H9 (cell line): ENCODE results near the gene ERC2. TPM values are rescaled to one million over a fixed set of nuclear protein-coding genes. Genes with fewer than 3 reads are reported as not detected.

ENCODE experiments used
- DNase-seq: peaks from one replicate; pipeline ENCODE4 v3.0.0-alpha.2; 2017
- H2AFZ ChIP-seq: one replicate; pipeline ENCODE4 v1.6.1; 2013; ENCODE audit warnings: mild to moderate bottlenecking, low read length, control low read depth, moderate library complexity
- H2AK5ac ChIP-seq: 2 replicates; pipeline ENCODE4 v1.6.1; 2013; ENCODE audit warnings: low read length, control low read depth, mixed read lengths; ENCODE audit not compliant: insufficient read length
- H2BK120ac ChIP-seq: one replicate; pipeline ENCODE4 v1.6.1; 2013; ENCODE audit warnings: low read depth, mild to moderate bottlenecking, low read length, control low read depth, inconsistent platforms; ENCODE audit not compliant: poor library complexity, severe bottlenecking
- H2BK12ac ChIP-seq: 2 replicates; pipeline ENCODE4 v1.6.1; 2013; ENCODE audit warnings: low read length, control low read depth, mixed read lengths, low read depth; ENCODE audit not compliant: insufficient read length
- H2BK15ac ChIP-seq: 2 replicates; pipeline ENCODE4 v1.6.1; 2013; ENCODE audit warnings: low read depth, low read length, control low read depth
- H2BK20ac ChIP-seq: one replicate; pipeline ENCODE4 v1.6.1; 2013; ENCODE audit warnings: low read depth, mild to moderate bottlenecking, low read length, control low read depth, inconsistent platforms; ENCODE audit not compliant: poor library complexity, severe bottlenecking
- H2BK5ac ChIP-seq: 2 replicates; pipeline ENCODE4 v1.6.1; 2013; ENCODE audit warnings: low read length, control low read depth, mixed read lengths; ENCODE audit not compliant: insufficient read length
- H3K14ac ChIP-seq: 2 replicates; pipeline ENCODE4 v1.6.1; 2013; ENCODE audit warnings: low read length, control low read depth; ENCODE audit not compliant: insufficient read depth
- H3K18ac ChIP-seq: 2 replicates; pipeline ENCODE4 v1.6.1; 2013; ENCODE audit warnings: low read depth, mild to moderate bottlenecking, mixed read lengths, low read length, control low read depth; ENCODE audit not compliant: insufficient read length
- H3K23ac ChIP-seq: 2 replicates; pipeline ENCODE4 v1.6.1; 2013; ENCODE audit warnings: low read length, control low read depth, mixed read lengths, low read depth; ENCODE audit not compliant: insufficient read length
- H3K23me2 ChIP-seq: 2 replicates; pipeline ENCODE4 v1.6.1; 2013; ENCODE audit warnings: low read depth, mild to moderate bottlenecking, mixed read lengths, low read length, control low read depth; ENCODE audit not compliant: insufficient read length, poor library complexity, severe bottlenecking
- H3K27ac ChIP-seq: 2 replicates; pipeline ENCODE4 v1.5.1; 2013; ENCODE audit warnings: low read length, control low read depth, mixed read lengths, low read depth; ENCODE audit not compliant: insufficient read length
- H3K27me3 ChIP-seq: 2 replicates; pipeline ENCODE4 v1.6.1; 2013; ENCODE audit warnings: low read length, control low read depth, inconsistent platforms; ENCODE audit not compliant: insufficient read depth
- H3K4ac ChIP-seq: 2 replicates; pipeline ENCODE4 v1.6.1; 2013; ENCODE audit warnings: low read depth, mild to moderate bottlenecking, control low read depth, inconsistent platforms, low read length, moderate library complexity
- H3K4me1 ChIP-seq: 2 replicates; pipeline ENCODE4 v1.6.1; 2013; ENCODE audit warnings: low read length, control low read depth, inconsistent platforms; ENCODE audit not compliant: insufficient read depth
- H3K4me2 ChIP-seq: 2 replicates; pipeline ENCODE4 v1.6.1; 2013; ENCODE audit warnings: low read length, control low read depth, mixed read lengths; ENCODE audit not compliant: insufficient read length, insufficient read depth
- H3K56ac ChIP-seq: 2 replicates; pipeline ENCODE4 v1.6.1; 2013; ENCODE audit warnings: low read depth, mild to moderate bottlenecking, mixed read lengths, low read length, control low read depth; ENCODE audit not compliant: insufficient read length
- H3K79me1 ChIP-seq: 2 replicates; pipeline ENCODE4 v1.6.1; 2013; ENCODE audit warnings: low read depth, mild to moderate bottlenecking, moderate library complexity, low read length, control low read depth, inconsistent platforms; ENCODE audit not compliant: insufficient read depth, poor library complexity, severe bottlenecking
- H3K79me2 ChIP-seq: 2 replicates; pipeline ENCODE4 v1.6.1; 2013; ENCODE audit warnings: low read length, control low read depth, inconsistent platforms; ENCODE audit not compliant: insufficient read depth
- H3K9ac ChIP-seq: 2 replicates; pipeline ENCODE4 v1.6.1; 2013; ENCODE audit warnings: low read length, control low read depth, mixed read lengths; ENCODE audit not compliant: insufficient read length; ENCODE audit errors: extremely low read depth
- H3K9me3 ChIP-seq: one replicate; pipeline ENCODE4 v1.6.1; 2013; ENCODE audit warnings: low read depth, low read length, inconsistent platforms; ENCODE audit not compliant: control insufficient read depth
- H3T11ph ChIP-seq: one replicate; pipeline ENCODE4 v1.6.1; 2013; ENCODE audit warnings: mild to moderate bottlenecking, low read length, control low read depth, inconsistent platforms
- H4K20me1 ChIP-seq: one replicate; pipeline ENCODE4 v1.6.1; 2013; ENCODE audit not compliant: control insufficient read depth, insufficient read length, insufficient read depth
- H4K5ac ChIP-seq: 2 replicates; pipeline ENCODE4 v1.6.1; 2013; ENCODE audit warnings: low read depth, mild to moderate bottlenecking, mixed read lengths, low read length, control low read depth; ENCODE audit not compliant: insufficient read length
- H4K8ac ChIP-seq: replicated peaks from 2 replicates; pipeline ENCODE4 v1.6.1; 2013; ENCODE audit warnings: low read length, control low read depth, mixed read lengths, low read depth; ENCODE audit not compliant: insufficient read length
- H4K91ac ChIP-seq: 2 replicates; pipeline ENCODE4 v1.6.1; 2013; ENCODE audit warnings: low read depth, mild to moderate bottlenecking, moderate library complexity, mixed read lengths, low read length, control low read depth; ENCODE audit not compliant: insufficient read length
- H3K27ac Mint-ChIP-seq, 3 experiments: 2 replicates in 2 of 3; 3 replicates in 1 of 3; pipeline ENCODE4 v1.8.0; 2020 to 2021; ENCODE audit warnings: mixed read lengths in 3 of 3, mild to moderate bottlenecking in 1 of 3, moderate library complexity in 1 of 3
- H3K27me3 Mint-ChIP-seq: 2 replicates; pipeline ENCODE4 v1.8.0; 2021; ENCODE audit warnings: low read depth, mild to moderate bottlenecking, moderate library complexity, mixed read lengths
- H3K36me3 Mint-ChIP-seq, 3 experiments: 2 replicates in 2 of 3; 3 replicates in 1 of 3; pipeline ENCODE4 v1.8.0; 2020 to 2021; ENCODE audit warnings: low read depth in 3 of 3, mixed read lengths in 3 of 3; ENCODE audit not compliant: insufficient read depth in 1 of 3
- H3K4me1 Mint-ChIP-seq, 2 experiments: 2 replicates each; pipeline ENCODE4 v1.8.0; 2020; ENCODE audit warnings: mixed read lengths in 2 of 2
- H3K4me3 Mint-ChIP-seq, 2 experiments: 2 replicates in 1 of 2; 3 replicates in 1 of 2; pipeline ENCODE4 v1.8.0; 2020 to 2021; ENCODE audit warnings: mild to moderate bottlenecking in 2 of 2, mixed read lengths in 2 of 2, moderate library complexity in 1 of 2
- H3K9me3 Mint-ChIP-seq, 2 experiments: 2 replicates in 1 of 2; 3 replicates in 1 of 2; pipeline ENCODE4 v1.8.0; 2020; ENCODE audit warnings: mild to moderate bottlenecking in 2 of 2, mixed read lengths in 2 of 2, moderate library complexity in 1 of 2
- WGBS: extraction: QIAGEN DNeasy Blood & Tissue Kit; methylation state at CpG from one replicate; pipeline ENCODE4 v1.1.7; 2013; ENCODE audit warnings: missing lambda C conversion rate, low lambda C conversion rate, mixed read lengths; ENCODE audit not compliant: insufficient read length; ENCODE audit errors: extremely low coverage; 5-methylcytosine and 5-hydroxymethylcytosine counted together
- total RNA-seq: library from RNA; stranded (reverse); gene quantifications from 2 replicates; pipeline ENCODE4 v1.2.1, GENCODE V29; 2021
- TF ChIP-seq, protein P1 (sequence below): fragments of 200-600 bp; sonication (generic); conservative IDR thresholded peaks from 3 replicates; pipeline ENCODE4 v1.8.0; 2021; ENCODE audit warnings: antibody characterized with exemption, mild to moderate bottlenecking

Gene ERC2
- total RNA-seq, 1 experiment from 2014 or later, result 15.4 TPM

DNA sequence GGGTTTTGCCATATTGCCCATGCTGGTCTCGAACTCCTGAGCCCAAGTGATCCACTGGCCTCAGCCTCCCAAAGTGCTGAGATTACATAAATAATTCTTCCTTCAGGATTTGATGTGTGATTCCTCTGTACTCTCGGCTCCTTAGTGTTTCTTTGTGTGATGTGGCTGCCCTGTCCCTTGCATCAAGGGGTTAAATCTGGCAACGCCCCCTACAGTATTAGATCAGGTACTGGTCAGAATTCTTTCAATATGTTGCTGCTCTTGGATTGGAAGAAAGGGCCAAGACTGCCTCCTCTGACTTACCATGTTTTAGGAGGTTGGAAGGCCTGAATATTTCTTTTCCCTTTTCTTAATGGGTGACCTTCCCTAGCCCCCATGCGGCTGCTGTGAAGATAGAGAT is 590.6 kb downstream of the ERC2 start:
- DNase-seq, result peak; percentile 47
- no peaks in the 10 kb centered on the region for H3K23me2 ChIP-seq
- no peak overlapping the region for H2BK15ac ChIP-seq
- TF ChIP-seq, protein P1, sequence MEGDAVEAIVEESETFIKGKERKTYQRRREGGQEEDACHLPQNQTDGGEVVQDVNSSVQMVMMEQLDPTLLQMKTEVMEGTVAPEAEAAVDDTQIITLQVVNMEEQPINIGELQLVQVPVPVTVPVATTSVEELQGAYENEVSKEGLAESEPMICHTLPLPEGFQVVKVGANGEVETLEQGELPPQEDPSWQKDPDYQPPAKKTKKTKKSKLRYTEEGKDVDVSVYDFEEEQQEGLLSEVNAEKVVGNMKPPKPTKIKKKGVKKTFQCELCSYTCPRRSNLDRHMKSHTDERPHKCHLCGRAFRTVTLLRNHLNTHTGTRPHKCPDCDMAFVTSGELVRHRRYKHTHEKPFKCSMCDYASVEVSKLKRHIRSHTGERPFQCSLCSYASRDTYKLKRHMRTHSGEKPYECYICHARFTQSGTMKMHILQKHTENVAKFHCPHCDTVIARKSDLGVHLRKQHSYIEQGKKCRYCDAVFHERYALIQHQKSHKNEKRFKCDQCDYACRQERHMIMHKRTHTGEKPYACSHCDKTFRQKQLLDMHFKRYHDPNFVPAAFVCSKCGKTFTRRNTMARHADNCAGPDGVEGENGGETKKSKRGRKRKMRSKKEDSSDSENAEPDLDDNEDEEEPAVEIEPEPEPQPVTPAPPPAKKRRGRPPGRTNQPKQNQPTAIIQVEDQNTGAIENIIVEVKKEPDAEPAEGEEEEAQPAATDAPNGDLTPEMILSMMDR, result peak; percentile 70
- Mint-ChIP-seq H3K4me3 (no peak overlapping the region), H3K4me1 (peaks cover 19 to 35% of the 10 kb centered on the region in 2 experiments), H3K27me3 (no peaks in the 10 kb centered on the region), H3K36me3 (no peaks in the 10 kb centered on the region), H3K27ac (no peak overlapping the region), H3K9me3 (no peaks in the 10 kb centered on the region)
- no peak overlapping the region for H3K4ac ChIP-seq
- H2BK12ac ChIP-seq, result no peak overlapping the region
- H4K8ac ChIP-seq, result no peak overlapping the region
- no peak overlapping the region for H2AFZ ChIP-seq
- no peak overlapping the region for H3K18ac ChIP-seq
- H2BK120ac ChIP-seq, result no peak overlapping the region
- H3K27me3 ChIP-seq, result no peaks in the 10 kb centered on the region
- H4K91ac ChIP-seq, result no peak overlapping the region
- no peaks in the 10 kb centered on the region for H3K9me3 ChIP-seq
- no peak overlapping the region for H3K4me2 ChIP-seq
- H3K79me2 ChIP-seq, result no peaks in the 10 kb centered on the region
- H4K20me1 ChIP-seq, result no peaks in the 10 kb centered on the region
- no peak overlapping the region for H2AK5ac ChIP-seq
- no peaks in the 10 kb centered on the region for H3K79me1 ChIP-seq
- H3K23ac ChIP-seq, result no peak overlapping the region
- H2BK5ac ChIP-seq, result no peak overlapping the region
- H3K9ac ChIP-seq, result no peak overlapping the region
- no peak overlapping the region for H3K14ac ChIP-seq
- H4K5ac ChIP-seq, result no peak overlapping the region
- no CpG with 5 or more reads among the region's 4 CpGs for WGBS
- no peak overlapping the region for H3K56ac ChIP-seq
- no peak overlapping the region for H2BK20ac ChIP-seq
- no peaks in the 10 kb centered on the region for H3K4me1 ChIP-seq
- no peak overlapping the region for H3T11ph ChIP-seq
- no peak overlapping the region for H3K27ac ChIP-seq
